ENCODE measurements around the gene CNOT3.
A peak's percentile ranks its signal among the peaks of the same experiment; 100 is the strongest.

CNOT3 gene

GRCh38 chr19:54158812-54159351, 21.3 kb downstream of the CNOT3 start:
- H3K4me3 ChIP-seq (ENCODE audit: low read length), result peak overlapping the region; percentile 64
- H3K4me1 ChIP-seq (ENCODE audit: low read length), result peaks cover 13% of the 10 kb centered on the region; the same call in 1 of the 2 replicates
- peaks cover 30% of the 10 kb centered on the region for H3K79me2 ChIP-seq (ENCODE audit: low read length)
- no peaks in the 10 kb centered on the region for H4K20me1 ChIP-seq (ENCODE audit: insufficient read depth, low read length)
- peak overlapping the region; percentile 85 for H3K4me2 ChIP-seq (ENCODE audit: low read depth, low read length)
- H3K9me2 ChIP-seq (replicated peaks; ENCODE audit: insufficient read depth, low read length), result no peaks in the 10 kb centered on the region
- H3K9ac ChIP-seq (ENCODE audit: low read length), result peak overlapping the region; percentile 81
- H3K27me3 ChIP-seq (replicated peaks; ENCODE audit: insufficient read depth, low read length), result no peaks in the 10 kb centered on the region
- H3K27ac ChIP-seq (ENCODE audit: low read length), result peak overlapping the region; percentile 88; the same call in 1 of the 2 replicates
- DNase-seq, result peak; percentile 61
- peaks cover 19% of the 10 kb centered on the region for H3F3A ChIP-seq (ENCODE audit: insufficient read depth, low read length)
- 0 out of 2 replicates have a peak, but pooled peaks cover 1% of the 10 kb centered on the region for H3K36me3 ChIP-seq (replicated peaks; ENCODE audit: insufficient read depth, low read length)
- H2AFZ ChIP-seq (ENCODE audit: low read length), result peak overlapping the region; percentile 61
- no peaks in the 10 kb centered on the region for H3K9me3 ChIP-seq (replicated peaks; ENCODE audit: insufficient read depth, low read length)
- TF ChIP-seq EZH2 (optimal IDR thresholded peaks at IDR 0.05; ENCODE audit: low read depth, low read length) (no peak), EZH2phosphoT487 (IDR thresholded peaks at IDR 0.05; ENCODE audit: low read length) (no peak)
- TF ChIP-seq, protein P1, sequence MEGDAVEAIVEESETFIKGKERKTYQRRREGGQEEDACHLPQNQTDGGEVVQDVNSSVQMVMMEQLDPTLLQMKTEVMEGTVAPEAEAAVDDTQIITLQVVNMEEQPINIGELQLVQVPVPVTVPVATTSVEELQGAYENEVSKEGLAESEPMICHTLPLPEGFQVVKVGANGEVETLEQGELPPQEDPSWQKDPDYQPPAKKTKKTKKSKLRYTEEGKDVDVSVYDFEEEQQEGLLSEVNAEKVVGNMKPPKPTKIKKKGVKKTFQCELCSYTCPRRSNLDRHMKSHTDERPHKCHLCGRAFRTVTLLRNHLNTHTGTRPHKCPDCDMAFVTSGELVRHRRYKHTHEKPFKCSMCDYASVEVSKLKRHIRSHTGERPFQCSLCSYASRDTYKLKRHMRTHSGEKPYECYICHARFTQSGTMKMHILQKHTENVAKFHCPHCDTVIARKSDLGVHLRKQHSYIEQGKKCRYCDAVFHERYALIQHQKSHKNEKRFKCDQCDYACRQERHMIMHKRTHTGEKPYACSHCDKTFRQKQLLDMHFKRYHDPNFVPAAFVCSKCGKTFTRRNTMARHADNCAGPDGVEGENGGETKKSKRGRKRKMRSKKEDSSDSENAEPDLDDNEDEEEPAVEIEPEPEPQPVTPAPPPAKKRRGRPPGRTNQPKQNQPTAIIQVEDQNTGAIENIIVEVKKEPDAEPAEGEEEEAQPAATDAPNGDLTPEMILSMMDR (IDR thresholded peaks at IDR 0.05; ENCODE audit: low read length), result no peak

DNA sequence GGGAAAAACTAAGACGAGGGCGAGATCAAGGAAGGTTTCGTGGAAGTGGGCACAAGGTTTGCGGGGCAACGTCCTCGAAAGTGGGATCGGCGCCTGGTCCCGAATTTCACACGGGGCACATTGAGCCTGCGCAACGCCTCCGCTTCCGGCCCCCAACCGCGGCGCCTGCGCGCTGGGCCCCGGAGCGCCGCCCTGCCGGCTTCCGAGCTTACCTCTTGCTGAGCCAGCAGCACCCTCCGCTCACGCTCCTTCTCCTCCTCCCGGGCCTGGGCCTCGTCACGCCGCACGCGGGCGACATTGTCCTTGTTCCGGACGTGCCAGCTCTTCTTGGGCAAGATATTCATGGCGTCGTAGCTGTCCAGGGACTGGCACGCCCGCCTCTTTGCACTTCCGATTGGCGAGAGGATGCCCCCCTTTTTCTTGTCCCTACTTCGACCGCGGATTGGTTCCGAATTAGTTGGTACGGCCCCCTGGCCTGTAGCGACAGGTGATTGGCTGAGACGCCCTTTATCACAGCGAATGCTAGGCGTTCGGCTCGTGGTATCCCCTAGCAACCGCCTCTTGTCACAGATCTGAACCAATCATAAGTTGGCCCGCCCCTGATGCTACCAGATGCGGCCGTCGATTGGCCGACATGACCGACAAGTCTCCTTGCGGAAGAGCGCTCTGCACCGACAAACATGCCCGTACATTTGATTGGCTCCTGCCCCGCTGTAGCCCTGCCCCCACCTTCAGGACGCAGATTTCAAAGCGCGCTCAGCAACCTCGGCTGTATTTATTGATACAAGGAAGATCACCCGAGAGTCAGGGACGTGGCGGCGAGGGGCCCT, 22.0 kb downstream of the CNOT3 start, which contains the start of gene LENG1:
TSS of gene LENG1 (minus strand) at position 370 of the 830 bp plus-strand sequence. CDS start at position 344, 26 bp downstream.
- no peaks in the 10 kb centered on the region for H3K9me3 ChIP-seq (replicated peaks; ENCODE audit: insufficient read depth, low read length)
- peak within 1 kb of the TSS; percentile 91 for H3K4me2 ChIP-seq (ENCODE audit: low read depth, low read length)
- H3K27me3 ChIP-seq (replicated peaks; ENCODE audit: insufficient read depth, low read length), result 0 out of 2 replicates have a peak, but pooled peaks cover 5% of the 10 kb centered on the region
- DNase-seq, result peak; percentile 100
- peak within 1 kb of the TSS; percentile 88 for H2AFZ ChIP-seq (ENCODE audit: low read length)
- H3K36me3 ChIP-seq (replicated peaks; ENCODE audit: insufficient read depth, low read length), result no peaks in the 10 kb centered on the region
- peak within 1 kb of the TSS; percentile 82 for H3K4me3 ChIP-seq (ENCODE audit: low read length)
- H4K20me1 ChIP-seq (ENCODE audit: insufficient read depth, low read length), result no peaks in the 10 kb centered on the region
- no peaks in the 10 kb centered on the region for H3K9me2 ChIP-seq (replicated peaks; ENCODE audit: insufficient read depth, low read length)
- TF ChIP-seq, protein P1 (IDR thresholded peaks at IDR 0.05; ENCODE audit: low read length), result peak; percentile 20; the same call in 1 of the 2 replicates
- no peak for TF ChIP-seq EZH2 (optimal IDR thresholded peaks at IDR 0.05; ENCODE audit: low read depth, low read length)
- H3K27ac ChIP-seq (ENCODE audit: low read length), result peak within 1 kb of the TSS; percentile 88
- H3K9ac ChIP-seq (ENCODE audit: low read length), result peak within 1 kb of the TSS; percentile 81
- H3K4me1 ChIP-seq (ENCODE audit: low read length), result peaks cover 13% of the 10 kb centered on the region; the same call in 1 of the 2 replicates
- H3K79me2 ChIP-seq (ENCODE audit: low read length), result peaks cover 30% of the 10 kb centered on the region
- H3F3A ChIP-seq (ENCODE audit: insufficient read depth, low read length), result peaks cover 14% of the 10 kb centered on the region

GRCh38 chr19:54160182-54160811, 22.7 kb downstream of the CNOT3 start:
- peak overlapping the region; percentile 76 for H3K9ac ChIP-seq (ENCODE audit: low read length)
- peaks cover 10% of the 10 kb centered on the region; the same call in 1 of the 2 replicates for H3K27me3 ChIP-seq (replicated peaks; ENCODE audit: insufficient read depth, low read length)
- peak overlapping the region; percentile 82 for H3K4me3 ChIP-seq (ENCODE audit: low read length)
- TF ChIP-seq, protein P1 (IDR thresholded peaks at IDR 0.05; ENCODE audit: low read length), result no peak
- peak; percentile 20 for DNase-seq
- peak overlapping the region; percentile 88 for H2AFZ ChIP-seq (ENCODE audit: low read length)
- H3K36me3 ChIP-seq (replicated peaks; ENCODE audit: insufficient read depth, low read length), result no peaks in the 10 kb centered on the region
- H3F3A ChIP-seq (ENCODE audit: insufficient read depth, low read length), result peaks cover 14% of the 10 kb centered on the region
- peak overlapping the region; percentile 91 for H3K4me2 ChIP-seq (ENCODE audit: low read depth, low read length)
- H3K9me2 ChIP-seq (replicated peaks; ENCODE audit: insufficient read depth, low read length), result no peaks in the 10 kb centered on the region
- H3K27ac ChIP-seq (ENCODE audit: low read length), result peak overlapping the region; percentile 50; the same call in 1 of the 2 replicates
- H3K79me2 ChIP-seq (ENCODE audit: low read length), result peaks cover 28% of the 10 kb centered on the region
- no peaks in the 10 kb centered on the region for H3K9me3 ChIP-seq (replicated peaks; ENCODE audit: insufficient read depth, low read length)
- no peaks in the 10 kb centered on the region for H4K20me1 ChIP-seq (ENCODE audit: insufficient read depth, low read length)
- H3K4me1 ChIP-seq (ENCODE audit: low read length), result peaks cover 13% of the 10 kb centered on the region; the same call in 1 of the 2 replicates
